Measurements from ENCODE around the gene HSF4.
A peak's percentile ranks its signal among the peaks of the same experiment; 100 is the strongest.

Gene HSF4

GRCh38 chr16:67166598-67167168 is 2.1 kb downstream of the HSF4 start:
- DNase-seq (ENCODE audit: low read depth): no peak

GRCh38 chr16:67167588-67167987 is 3.0 kb downstream of the HSF4 start:
- DNase-seq (ENCODE audit: low read depth): no peak

- DNase-seq (ENCODE audit: low read depth): no peak
These were observed 4.5 kb downstream of the HSF4 start for GRCh38 chr16:67169011-67169451.

GRCh38 chr16:67169642-67170167 is 5.2 kb downstream of the HSF4 start:
- DNase-seq (ENCODE audit: low read depth): no peak

GRCh38 chr16:67170168-67170948 is 5.8 kb downstream of the HSF4 start, which contains the start of gene NOL3:
TSS of gene NOL3 (plus strand) at chr16:67170538.
- DNase-seq (ENCODE audit: low read depth): peak; percentile 83

GRCh38 chr16:67170949-67171649 is 6.6 kb downstream of the HSF4 start:
- DNase-seq (ENCODE audit: low read depth): no peak

GRCh38 chr16:67173323-67173722 is 8.8 kb downstream of the HSF4 start:
- DNase-seq (ENCODE audit: low read depth): no peak

DNA sequence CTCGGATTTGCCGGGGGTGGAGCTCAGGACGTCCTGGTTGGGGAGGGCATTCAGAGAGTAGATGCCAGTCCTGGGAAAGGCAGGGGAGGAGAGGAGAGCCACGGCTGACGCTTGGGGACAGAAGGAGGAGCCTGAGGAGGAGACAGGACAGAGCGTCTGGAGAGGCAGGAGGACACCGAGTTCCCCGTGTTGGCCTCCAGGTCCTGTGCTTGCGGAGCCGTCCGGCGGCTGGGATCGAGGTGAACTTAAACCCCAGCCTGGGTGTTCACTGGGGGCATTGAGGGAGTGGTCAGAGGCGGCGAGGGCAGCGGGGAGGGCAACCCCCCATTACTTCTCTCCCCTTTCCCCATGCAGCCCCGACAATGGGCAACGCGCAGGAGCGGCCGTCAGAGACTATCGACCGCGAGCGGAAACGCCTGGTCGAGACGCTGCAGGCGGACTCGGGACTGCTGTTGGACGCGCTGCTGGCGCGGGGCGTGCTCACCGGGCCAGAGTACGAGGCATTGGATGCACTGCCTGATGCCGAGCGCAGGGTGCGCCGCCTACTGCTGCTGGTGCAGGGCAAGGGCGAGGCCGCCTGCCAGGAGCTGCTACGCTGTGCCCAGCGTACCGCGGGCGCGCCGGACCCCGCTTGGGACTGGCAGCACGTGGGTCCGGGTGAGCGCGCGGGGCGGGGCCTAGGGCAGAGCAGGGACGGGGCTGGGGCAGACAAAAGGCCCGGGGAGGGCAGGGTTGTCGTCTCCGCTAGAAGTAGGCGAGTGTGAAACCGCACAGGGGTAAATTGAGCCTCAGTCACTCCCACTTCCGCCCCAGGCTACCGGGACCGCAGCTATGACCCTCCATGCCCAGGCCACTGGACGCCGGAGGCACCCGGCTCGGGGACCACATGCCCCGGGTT is 9.5 kb downstream of the HSF4 start:
- DNase-seq (ENCODE audit: low read depth): peak; percentile 88

DNA sequence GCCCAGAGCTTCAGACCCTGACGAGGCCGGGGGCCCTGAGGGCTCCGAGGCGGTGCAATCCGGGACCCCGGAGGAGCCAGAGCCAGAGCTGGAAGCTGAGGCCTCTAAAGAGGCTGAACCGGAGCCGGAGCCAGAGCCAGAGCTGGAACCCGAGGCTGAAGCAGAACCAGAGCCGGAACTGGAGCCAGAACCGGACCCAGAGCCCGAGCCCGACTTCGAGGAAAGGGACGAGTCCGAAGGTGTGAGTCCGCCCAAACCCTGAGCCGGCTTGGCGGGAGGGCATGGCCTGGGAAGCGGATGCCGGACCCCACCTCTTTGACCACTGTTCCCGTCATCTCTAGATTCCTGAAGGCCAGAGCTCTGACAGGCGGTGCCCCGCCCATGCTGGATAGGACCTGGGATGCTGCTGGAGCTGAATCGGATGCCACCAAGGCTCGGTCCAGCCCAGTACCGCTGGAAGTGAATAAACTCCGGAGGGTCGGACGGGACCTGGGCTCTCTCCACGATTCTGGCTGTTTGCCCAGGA is 10.2 kb downstream of the HSF4 start:
- no peak for DNase-seq (ENCODE audit: low read depth)

DNA sequence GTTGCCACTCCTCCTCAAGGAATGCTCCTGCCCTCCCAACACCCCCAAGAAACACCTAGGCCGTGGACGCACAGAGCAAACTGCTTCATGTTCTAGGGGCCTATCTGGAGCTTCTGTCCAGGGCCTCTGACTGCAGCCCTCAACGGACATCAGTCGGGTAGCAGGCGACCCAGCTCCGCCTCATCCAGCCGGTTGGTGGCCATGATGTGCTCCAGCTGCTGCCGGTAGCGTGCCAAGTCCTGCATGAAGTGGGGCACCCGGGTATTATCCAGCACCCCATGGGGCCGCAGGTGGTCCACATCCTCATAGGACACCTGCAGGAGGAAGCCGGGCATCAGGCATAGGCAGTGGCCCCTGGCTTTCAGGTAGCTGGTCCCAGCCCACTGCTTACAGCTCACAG is 12.1 kb downstream of the HSF4 start:
- no peak for DNase-seq (ENCODE audit: low read depth)

DNA sequence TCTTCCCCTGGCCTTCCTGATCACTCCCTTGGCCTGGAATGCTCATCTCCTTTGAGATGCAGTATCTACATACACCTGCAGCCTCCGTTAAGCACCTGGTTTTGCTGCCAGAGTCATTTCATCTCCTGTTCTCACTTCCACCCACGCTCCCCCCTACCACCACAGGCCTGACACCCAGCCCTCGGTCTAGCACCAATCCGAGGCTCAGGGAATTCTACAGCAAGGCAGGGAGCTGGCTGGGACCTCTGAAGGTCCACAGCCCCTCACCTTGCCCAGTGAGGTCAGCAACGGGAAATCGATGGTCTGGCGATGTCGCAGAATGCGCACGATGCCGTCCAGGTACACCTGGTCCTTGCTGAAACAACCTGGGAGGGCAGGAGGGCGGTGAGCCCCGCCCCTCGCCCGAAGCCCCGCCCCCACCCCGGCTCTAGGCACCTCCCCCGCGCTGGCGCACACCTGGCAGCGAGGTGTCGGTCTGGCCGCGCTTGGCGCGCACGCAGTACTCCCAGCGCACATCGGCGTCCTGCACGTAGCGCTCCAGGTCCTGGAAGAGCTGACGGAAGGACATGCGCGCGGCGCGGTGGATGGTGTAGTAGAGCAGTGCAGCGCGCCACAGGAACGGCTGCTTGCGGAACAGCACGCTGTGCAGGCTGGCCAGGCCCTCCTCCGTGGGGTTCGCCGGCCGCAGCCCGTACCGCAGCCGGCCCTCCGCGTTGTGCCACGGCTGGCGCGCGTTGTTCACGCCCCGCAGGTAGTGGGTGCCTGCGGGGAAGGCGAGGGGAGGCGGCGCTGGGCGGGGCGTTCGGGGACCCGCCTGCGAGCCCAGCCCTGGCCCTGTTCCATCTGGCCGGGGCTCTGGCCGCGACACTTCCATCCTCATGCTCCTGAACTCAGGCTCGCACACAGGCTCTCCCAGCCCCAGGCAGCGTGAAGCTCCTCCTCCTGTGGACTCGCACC is 13.5 kb downstream of the HSF4 start:
- DNase-seq (ENCODE audit: low read depth): peak; percentile 72

DNA sequence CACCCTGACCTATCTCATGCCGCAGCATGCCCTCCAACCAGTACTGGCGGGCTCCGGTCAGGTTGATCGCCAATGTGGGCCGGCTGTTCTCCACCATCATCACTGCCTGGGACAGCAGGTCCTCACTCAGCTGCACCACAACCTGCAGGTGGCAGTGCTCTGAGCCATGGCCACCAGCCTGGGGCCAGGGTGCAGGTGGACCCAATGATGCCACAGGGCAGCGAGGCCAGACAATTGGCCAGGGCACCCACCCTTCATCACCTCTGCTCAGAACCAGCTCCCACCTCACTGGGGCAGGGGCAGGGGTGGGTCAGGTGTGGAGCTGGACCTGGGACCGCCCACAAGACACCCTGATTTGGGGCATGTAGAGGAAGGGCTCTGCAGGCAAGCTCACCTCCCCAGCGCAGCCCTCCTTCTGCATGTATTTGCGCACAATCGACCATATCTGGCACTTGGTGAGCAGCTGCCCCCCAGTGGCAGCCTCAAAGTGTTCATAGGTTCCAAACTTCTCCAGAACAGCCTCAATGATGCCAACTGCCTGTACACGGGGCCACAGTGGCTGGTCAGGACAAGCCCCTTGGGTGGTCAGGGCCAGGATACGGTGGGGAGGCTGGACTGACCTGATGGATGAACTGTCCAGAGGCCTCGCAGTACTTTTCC is 15.0 kb downstream of the HSF4 start:
- no peak for DNase-seq (ENCODE audit: low read depth)

- DNase-seq (ENCODE audit: low read depth): no peak
These were observed 15.6 kb downstream of the HSF4 start for GRCh38 chr16:67180166-67180565.

- DNase-seq (ENCODE audit: low read depth): peak; percentile 74
These were observed 16.8 kb downstream of the HSF4 start for GRCh38 chr16:67181346-67181745.

GRCh38 chr16:67182288-67182687 is 17.7 kb downstream of the HSF4 start:
- DNase-seq (ENCODE audit: low read depth): no peak

DNA sequence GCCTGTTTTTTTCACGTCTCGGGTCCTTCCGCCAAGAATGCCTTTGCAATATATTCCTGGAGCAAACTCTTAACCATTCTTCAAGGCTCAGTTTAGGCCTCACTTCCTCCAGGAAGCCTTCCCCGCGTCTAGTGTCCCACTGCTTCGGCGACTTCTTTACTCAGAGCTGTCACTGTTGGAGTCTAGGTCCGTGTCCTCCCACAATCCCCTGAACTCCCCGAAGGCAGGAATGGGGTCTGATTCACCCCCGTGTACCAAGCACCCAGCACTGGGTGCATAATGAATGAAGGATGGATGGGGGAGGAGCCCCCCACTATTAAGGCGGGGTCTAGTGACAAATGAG is 18.7 kb downstream of the HSF4 start:
- no peak for DNase-seq (ENCODE audit: low read depth)

GRCh38 chr16:67183627-67184452 is 19.3 kb downstream of the HSF4 start, which contains the start of gene MATCAP1:
TSS of gene MATCAP1 (minus strand) at chr16:67183963. CDS start at chr16:67180610, 3,353 bp downstream.
- peak; percentile 99 for DNase-seq (ENCODE audit: low read depth)

DNA sequence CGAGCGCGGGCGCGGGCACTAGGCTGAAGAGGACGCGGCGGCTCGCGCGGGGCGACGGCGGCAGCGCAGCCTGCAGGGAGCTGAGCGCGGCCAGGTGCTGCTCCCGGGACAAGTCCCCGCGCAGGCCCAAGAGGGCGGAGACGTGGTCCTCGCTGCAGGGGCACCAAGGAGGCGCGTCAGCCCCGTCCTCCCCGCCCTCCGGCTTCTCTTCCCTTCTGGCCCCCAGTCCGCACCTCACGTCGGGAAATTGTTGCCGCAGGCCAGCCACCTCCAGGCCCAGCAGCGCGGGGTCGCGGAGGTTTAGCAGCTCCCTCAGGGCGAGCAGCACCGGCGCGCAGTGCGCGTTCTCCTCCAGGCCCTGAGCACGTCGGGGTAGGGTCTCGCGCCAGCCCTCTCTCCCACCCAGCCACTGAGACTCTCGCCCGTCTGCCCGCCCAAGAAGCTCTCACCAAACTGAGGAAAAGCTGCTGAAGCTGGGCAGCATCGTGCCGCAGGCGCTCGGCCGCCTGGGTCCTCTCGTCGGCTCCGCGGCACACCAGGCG is 20.0 kb downstream of the HSF4 start:
- DNase-seq (ENCODE audit: low read depth): no peak
